HEK293T (cell line): ENCODE measurements around the gene HOXB5.

Experiments used
- ARNT ChIP-seq: fragments of 450-650 bp; IDR thresholded peaks from 2 replicates; pipeline ENCODE4 v1.6.1; 2017; ENCODE audit warnings: mild to moderate bottlenecking
- BHLHE40 ChIP-seq: fragments of 450-650 bp; IDR thresholded peaks from 2 replicates; pipeline ENCODE4 v1.6.1; 2016; ENCODE audit warnings: mild to moderate bottlenecking, moderate library complexity, borderline replicate concordance
- ELF4 ChIP-seq: fragments of 450-650 bp; IDR thresholded peaks from 2 replicates; pipeline ENCODE4 v1.6.1; 2017; ENCODE audit warnings: antibody characterized with exemption
- FOXA1 ChIP-seq: fragments of 450-650 bp; IDR thresholded peaks from 2 replicates; pipeline ENCODE4 v1.6.1; 2016; ENCODE audit warnings: mild to moderate bottlenecking
- FOXK2 ChIP-seq: fragments of 450-650 bp; IDR thresholded peaks from 2 replicates; pipeline ENCODE4 v1.6.1; 2016; ENCODE audit warnings: mild to moderate bottlenecking
- FOXM1 ChIP-seq: fragments of 450-650 bp; IDR thresholded peaks from 2 replicates; pipeline ENCODE4 v1.6.1; 2017; ENCODE audit warnings: mild to moderate bottlenecking, borderline replicate concordance
- HDGF ChIP-seq: fragments of 450-650 bp; IDR thresholded peaks from 2 replicates; pipeline ENCODE4 v1.6.1; 2017; ENCODE audit warnings: antibody characterized with exemption, borderline replicate concordance
- L3MBTL2 ChIP-seq: fragments of 450-650 bp; conservative IDR thresholded peaks from 2 replicates; pipeline ENCODE4 v1.6.1; 2016; ENCODE audit warnings: mild to moderate bottlenecking
- NFRKB ChIP-seq: fragments of 450-650 bp; IDR thresholded peaks from 2 replicates; pipeline ENCODE4 v1.6.1; 2016; ENCODE audit warnings: mild to moderate bottlenecking, moderate library complexity
- PKNOX1 ChIP-seq: fragments of 450-650 bp; IDR thresholded peaks from 2 replicates; pipeline ENCODE4 v1.6.1; 2016
- SP1 ChIP-seq: fragments of 450-650 bp; IDR thresholded peaks from 2 replicates; pipeline ENCODE4 v1.6.1; 2017
- SUZ12 ChIP-seq: fragments of 450-650 bp; IDR thresholded peaks from 2 replicates; pipeline ENCODE4 v1.6.1; 2016; ENCODE audit warnings: mild to moderate bottlenecking
- TARDBP ChIP-seq: fragments of 450-650 bp; IDR thresholded peaks from 2 replicates; pipeline ENCODE4 v1.6.1; 2016

GRCh38 chr17:48541577-48542113, 51.9 kb downstream of the HOXB5 start:
- TF ChIP-seq FOXM1 (no peak), TARDBP (no peak), FOXA1 (no peak), PKNOX1 (no peak), ELF4 (no peak), HDGF (no peak), SP1 (no peak), NFRKB (no peak), BHLHE40 (no peak), ARNT (no peak), FOXK2 (no peak), L3MBTL2 (no peak), SUZ12 (no peak)
